HG03196 (cell line): ENCODE data around the gene ZNF91.
A peak's percentile ranks its signal among the peaks of the same experiment; 100 is the strongest.
"Not testable (repeated sequence)": the region's sequence is repeated elsewhere in the genome, so short reads cannot be mapped to it uniquely, and the experiment has no call there.

ENCODE experiments used
- ATAC-seq: cut with Tn5 transposase; IDR thresholded peaks from one replicate; pipeline ENCODE4 v1.9.1; 2021; ENCODE audit not compliant: unreplicated experiment

ZNF91 gene

DNA sequence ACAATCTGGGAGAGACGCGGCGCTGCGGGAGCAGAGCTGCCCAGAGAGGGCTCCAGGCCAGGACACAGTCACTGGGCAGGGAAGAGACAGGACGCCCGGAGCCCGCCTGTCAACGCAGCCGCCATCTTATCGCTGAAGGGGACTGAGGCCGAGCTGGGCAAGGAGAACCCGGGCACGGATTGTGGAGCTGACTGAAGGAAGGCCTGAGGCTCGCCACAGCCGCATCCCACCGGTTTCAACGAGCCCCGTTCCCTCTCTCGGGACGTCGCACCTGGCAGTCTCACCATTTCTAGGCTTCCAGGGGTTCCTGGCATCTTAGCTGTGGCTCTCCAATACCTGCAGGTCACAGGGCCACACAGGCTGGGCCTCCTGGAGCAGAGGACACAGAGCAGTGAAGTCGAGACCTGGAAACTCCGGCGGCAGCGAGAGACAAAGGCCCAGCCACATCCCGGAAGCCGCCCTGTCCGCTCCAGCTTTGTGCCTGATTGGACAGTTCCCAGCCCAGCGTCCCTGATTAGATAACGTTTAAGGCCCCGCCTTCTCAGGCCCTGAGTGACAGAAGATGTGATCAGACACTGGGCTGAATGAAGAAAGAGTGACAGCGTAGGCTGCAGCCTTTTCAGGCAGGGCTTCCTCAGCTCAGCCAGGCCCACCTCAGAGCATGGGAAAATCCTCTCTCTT lies at the start of gene ZNF91:
ZNF91 (minus strand) TSS at position 431 of the 681 bp plus-strand sequence; CDS start at position 314, 117 bp downstream.
- peak; percentile 98 for ATAC-seq

DNA sequence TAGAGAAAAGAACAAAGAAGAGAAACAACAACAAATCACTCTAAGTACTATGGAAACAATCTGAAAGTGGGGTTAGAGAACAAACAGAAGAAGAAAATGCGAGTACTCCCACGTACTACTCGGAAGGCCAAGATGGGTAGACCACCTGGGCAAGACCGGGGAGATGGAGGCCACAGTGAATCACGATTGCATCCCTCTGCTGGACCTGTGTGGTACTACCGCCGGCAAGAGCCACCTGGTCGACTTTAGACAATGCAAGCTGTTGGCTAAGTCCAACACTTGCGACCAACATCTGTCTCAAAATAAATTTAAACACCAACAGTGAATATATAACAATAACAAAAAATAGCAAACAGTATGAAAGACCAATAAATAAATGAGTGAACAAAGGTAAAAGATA lies 45.5 kb upstream of the ZNF91 start:
- ATAC-seq, result no peak

DNA sequence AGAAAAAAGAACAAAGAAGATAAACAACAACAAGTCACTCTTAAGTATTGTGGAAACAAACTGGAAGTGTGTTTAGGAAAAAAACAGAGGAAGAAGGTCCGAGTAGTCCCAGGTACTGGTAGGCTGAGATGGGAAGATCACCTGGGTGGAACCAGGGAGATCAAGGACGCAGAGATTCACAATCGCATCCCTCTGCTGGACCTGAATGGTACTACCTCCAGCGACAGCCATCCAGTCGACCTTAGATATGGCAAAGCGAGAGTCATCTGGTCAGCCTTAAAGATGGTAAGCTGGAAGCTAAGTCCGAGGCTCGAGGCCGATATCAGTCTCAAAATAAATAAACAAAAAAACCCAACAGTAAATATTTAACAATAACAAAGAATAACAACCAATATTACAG lies 44.9 kb upstream of the ZNF91 start:
- no peak for ATAC-seq

DNA sequence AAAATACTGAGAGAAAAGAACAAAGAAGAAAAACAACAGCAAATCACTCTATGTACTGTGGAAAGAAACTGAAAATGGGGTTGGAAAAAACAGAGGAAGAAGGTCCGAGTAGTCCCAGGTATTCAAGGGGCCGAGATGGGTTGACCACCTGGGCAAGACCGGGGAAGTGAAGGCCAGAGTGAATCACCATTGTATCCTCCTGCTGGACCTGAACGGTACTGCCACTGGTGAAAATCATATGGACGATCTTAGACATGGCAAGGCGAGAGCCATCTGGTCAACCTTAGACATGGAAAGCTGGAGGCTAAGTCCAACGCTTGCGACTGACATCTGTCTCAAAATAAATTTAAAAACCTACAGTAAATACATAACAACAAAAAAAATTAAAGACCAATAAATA lies 44.4 kb upstream of the ZNF91 start:
- ATAC-seq, result no peak

DNA sequence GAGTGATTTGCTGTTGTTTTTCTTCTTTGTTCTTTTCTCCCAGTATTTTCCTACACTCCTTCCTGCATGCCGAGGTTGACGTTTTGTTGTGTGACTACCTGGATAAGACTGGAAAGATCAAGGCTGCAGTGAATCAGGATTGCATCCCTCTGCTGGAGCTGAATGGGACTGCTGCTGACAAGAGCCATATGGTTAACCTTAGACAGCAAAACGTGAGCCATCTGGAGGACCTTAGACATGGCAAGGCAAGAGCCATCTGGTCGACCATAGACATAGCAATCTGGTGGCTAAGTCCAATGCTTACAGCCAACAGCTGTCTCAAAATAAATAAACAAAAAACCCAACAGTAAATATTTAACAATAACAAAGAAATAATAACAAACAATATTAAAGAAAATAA lies 42.6 kb upstream of the ZNF91 start:
- no peak for ATAC-seq

DNA sequence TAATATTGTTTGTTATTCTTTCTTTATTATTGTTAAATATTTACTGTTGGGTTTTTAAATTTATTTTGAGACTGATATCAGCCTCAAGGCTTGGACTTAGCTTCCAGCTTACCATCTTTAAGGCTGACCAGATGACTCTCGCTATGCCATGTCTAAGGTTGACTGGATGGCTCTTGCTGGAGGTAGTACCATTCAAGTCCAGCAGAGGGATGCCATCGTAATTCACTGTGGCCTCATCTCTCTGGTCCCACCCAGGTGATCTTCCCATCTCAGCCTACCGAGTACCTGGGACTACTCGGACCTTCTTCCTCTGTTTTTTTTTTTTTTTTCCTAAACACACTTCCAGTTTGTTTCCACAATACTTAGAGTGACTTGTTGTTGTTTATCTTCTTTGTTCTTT lies 41.7 kb upstream of the ZNF91 start:
- no peak for ATAC-seq

DNA sequence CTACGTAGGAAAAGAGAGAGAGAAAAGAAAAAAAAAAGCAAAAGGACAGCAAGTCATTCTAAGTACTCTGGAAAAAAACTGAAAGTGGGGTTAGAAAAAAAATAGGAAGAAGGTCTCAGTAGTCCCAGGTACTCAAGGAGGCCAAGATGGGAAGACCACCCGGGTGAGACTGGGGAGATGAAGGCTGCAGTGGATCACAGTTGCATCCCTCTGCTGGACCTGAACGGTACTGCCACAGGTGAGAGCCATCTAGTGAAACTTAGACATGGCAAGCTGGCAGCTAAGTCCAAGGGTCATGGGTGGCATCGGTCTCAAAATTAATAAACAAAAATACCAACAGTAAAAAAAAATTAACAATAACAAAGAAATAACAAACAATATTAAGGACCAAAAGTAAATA lies 41.0 kb upstream of the ZNF91 start:
- no peak for ATAC-seq

DNA sequence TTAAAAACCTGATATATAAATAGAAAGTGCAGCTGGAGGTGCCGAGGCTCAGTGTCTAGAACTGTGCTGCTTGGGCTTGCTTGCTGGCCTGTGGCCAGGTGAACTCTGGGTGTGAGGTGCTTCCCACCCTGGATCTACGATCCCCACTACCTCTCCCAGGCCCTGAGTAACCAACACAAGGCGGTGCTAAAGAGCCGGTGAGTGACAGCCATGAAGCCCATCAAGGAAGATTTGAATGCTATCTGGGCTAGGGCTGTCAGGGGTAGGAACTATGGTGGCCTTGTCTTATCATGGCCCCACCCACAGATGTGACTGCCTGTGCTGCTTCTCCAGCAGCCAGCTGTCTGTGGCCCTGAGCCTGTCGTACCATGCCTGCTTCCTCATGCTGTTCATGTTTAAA lies 25.6 kb upstream of the ZNF91 start:
- no peak for ATAC-seq

DNA sequence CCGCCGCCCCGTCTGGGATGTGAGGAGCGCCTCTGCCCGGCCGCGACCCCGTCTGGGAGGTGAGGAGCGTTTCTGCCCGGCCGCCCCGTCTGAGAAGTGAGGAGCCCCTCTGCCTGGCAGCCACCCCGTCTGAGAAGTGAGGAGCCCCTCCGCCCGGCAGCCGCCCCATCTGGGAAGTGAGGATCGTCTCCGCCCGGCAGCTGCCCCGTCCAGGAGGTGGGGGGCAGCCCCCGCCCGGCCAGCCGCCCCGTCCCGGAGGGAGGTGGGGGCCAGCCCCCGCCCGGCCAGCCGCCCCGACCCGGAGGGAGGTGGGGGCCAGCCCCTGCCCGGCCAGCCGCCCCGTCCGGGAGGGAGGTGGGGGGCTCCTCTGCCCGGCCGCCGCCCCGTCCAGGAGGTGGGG lies 24.0 kb upstream of the ZNF91 start:
- ATAC-seq, result not testable (repeated sequence)

DNA sequence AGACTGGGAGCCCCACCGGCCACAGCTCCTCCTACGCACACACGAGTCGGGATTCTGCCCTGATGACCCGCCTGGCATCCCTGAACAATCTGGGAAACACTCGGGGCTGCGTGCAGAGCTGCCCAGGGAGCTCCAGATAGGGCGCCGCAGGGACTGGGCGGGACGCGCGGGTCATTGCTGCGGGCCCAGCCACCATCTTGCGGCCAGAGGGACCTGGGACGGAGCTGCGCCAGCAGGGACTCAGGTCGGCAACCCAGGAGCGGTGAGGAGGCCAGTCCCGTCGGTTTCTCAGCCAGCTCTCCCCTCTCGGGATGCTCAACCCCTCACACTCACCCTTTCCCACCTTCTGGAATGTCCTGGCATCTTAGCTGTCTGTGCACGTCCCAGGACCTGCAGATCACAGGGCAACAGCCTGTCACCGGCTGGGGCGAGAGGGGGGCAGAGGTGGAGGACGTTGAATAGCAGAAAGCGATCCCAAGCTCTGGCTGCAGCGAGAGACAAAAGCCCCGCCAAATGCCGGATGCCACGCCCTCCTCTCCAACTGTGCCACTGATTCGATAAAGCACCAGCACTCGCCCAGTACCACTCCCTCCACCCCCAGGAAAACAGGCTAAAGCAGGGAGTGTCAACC lies 20.4 kb upstream of the ZNF91 start:
- ATAC-seq, result no peak

DNA sequence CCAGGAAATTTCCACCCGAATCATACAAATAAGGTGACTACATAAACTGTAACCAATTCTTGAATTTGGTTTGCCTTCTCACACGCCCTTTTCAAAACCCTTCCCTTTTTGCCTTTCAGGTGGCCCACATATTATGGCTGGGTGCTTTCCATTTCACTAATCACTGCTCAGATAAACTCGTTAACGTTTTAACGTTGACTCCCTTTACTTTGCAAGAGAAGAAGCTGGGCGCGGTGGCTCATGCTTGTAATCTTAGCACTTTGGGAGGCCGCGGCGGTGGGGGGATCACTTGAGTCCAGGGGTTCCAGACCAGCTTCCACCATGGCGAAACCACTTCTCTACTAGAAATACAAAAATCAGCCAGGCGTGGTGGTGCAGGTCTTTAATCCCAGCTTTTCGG lies 19.8 kb upstream of the ZNF91 start:
- no peak for ATAC-seq

DNA sequence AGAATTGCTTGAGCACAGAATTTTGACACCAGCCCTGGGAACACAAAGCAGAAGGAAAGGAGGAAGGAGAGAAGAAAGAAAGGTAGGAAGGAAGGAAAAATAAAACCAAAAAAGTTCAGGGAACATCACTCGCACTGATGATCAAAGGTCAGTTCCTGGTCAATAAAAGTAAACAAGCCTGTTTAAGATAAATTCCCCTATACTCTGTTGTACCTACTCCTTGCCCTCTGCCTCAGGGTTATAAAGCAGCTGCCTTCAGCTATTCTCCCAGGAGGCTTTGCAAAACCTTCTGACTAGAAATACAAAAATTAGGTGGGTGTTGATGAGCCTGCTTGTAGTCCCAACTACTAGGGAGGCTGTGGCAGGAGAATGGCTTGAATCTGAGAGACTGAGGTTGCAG lies 14.9 kb upstream of the ZNF91 start:
- ATAC-seq, result no peak

DNA sequence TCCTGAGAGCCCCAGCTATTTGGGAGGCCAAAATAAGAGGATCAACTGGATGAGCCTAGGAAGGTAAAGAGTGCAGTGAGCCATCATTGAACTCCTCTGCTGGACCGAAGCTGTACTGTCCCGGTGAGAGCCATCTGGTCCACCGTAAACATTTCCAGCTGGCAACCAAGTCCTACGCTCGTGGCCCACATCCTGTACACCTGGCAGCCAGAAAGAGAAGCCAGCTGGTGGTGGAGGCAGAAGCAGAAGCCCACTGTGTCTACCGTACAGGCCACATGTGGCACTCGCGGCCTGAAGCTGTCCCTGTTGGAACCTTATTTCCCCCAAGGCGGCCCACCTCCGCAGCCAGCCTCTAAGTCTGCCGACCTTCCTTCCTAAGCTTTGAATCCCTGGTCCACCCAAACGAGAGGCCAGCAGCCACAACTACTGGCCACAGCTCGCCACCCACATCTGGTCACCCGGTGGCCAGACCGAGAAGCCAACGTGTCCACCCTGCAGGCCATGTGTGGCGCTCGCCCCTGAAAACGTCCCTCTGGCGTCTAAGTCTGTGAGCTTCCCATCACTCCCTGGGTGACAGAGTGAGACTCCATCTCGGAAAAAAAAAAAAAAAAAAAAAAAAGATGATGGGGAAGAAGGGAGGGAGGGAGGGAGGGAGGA lies 14.2 kb upstream of the ZNF91 start:
- no peak for ATAC-seq

DNA sequence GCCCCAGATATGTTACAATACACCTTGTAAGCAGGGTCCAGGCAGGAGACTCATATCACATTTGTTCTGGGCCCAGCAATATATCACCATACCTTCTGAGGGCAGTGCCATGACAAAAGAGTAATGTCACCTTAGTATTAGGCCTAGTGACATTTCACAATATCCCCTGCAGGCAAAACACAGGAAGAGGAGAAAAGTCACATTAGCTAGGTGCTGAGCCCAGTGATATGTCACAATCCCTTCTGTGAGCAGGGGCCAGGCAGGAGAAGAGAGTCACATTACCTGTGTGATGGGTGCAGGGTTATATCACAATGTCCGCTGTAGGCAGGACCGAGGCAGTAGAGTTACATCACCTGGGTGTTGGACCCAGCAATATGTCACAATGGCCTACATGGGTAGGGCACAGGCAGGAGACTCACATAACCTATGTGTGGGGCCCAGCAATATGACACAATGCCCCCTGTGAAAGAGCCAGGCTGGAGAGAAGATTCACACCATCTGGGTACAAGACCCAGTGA lies 12.4 kb upstream of the ZNF91 start:
- no peak for ATAC-seq

DNA sequence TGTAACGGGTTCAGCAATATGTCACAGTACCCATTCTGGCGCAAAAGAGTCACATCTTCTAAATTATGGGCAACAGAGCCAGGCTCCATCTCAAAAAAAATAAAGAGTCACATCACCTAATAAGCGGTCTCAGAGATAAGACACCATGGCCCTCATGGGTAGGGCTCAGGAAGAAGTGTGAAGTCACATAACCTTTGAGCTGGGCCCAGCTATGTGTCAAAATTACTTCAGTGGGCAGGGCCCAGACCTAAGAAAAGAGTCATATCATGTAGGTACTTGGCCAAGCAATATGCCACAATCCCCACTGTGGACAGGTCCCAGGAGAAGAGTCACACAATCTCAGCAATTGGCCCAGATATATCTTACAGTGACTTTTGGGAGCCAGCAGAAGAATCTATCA lies 11.4 kb upstream of the ZNF91 start:
- no peak for ATAC-seq

DNA sequence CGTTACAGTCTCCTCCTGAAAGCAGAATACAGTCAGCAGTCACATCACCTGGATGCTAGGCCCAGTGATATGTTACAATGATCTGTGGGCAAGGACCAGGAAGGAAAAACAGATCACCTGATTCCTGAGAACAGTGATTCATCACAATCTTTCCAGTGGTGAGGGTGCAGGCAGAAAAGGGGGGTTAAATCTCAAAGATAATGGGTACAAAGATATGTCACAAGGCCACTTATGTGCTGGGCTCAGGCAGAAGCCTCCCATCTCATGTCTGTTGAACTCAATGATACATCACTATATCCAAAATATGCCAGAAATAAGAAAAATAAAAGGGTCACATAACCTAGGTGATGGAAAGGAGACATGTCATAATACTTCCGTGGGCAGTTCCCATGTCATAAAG lies 10.8 kb upstream of the ZNF91 start:
- ATAC-seq, result no peak

DNA sequence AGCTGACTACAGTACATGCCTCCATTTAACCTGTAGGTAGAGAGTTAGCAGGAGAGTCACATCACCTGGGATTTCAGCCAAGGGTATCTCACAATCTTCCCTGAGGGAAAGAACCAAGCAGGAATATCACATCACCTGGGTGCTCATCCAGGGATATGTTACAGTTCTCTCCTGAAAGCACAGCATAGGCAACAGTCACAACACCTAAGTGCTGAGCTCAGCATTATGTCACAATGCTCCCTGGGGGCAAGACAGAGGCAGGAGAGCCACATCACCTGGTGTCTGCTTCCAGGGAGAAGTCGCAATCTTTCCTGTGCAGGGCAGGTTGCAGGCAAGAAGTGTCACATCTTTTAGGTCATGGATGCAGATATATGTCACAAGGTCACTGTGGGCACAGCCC lies 9.4 kb upstream of the ZNF91 start:
- no peak for ATAC-seq

DNA sequence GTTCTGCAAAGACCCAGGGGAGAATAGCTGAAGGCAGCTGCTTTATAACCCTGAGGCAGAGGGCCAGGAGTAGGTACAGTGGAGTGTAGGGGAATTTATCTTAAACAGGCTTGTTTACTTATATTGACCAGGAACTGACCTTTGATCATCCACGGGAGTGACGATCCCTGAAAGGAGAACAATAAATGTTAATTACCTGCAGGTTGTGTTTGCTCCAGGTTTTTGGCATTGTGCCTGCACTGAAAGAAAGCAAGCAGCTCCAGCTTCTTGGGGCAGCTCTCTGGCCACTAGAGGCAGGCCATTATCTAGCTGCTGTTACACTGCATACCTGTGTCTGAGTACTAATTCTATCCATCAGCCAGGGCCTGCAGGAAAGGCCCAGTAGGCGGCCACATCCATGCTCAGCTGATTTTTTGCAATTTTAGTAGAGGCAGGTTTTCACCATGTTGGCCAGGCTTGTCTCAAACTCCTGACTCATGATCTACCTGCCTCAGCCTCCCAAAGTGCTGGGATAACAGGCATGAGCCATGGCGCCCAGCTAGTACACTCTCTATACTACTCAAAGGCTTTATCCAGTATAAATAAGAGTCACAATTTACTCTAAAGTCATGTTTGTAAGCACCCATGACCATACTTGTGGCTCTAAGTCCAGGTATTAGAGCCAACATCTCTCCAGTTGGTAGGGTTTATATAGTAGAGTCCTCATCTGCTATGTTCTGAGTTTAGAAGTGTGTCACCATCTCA lies 8.5 kb upstream of the ZNF91 start:
- ATAC-seq, result no peak

DNA sequence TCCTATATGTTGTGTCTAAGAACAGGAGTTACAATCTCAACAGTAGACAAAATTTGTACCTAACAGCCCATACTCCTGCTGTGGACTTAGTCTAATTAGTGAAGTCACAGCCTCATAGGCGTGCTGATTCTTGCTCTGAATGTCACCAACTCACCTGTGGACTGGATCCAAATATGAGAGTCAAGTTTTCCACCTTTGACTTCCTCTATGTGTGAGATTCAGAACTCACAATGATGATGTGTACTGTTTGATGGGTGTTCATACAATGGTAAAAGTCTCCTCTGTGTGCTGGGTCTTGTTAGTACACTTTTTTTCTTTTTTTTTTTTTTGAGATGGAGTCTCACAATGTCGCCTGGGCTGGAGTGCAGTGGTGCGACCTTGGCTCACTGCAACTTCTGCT lies 7.8 kb upstream of the ZNF91 start:
- no peak for ATAC-seq

DNA sequence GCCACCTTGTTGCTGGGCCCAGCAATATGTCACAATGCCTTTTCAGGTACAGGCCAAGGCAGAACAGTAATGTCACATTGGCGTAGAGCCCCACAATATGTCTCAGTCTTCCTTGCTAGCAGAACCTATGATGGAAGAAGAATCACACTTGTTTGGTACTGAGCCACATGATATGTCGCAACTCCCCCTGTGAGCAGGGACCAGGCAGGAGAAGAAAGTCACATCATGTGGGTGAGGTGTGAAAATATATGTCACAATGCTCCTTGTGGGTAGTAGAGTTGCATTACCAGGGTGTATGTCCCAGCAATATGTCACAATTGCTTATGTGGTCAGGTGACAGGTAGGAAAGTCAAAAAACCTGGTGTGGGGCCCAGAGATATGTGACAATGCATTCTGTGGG lies 7.1 kb upstream of the ZNF91 start:
- no peak for ATAC-seq

DNA sequence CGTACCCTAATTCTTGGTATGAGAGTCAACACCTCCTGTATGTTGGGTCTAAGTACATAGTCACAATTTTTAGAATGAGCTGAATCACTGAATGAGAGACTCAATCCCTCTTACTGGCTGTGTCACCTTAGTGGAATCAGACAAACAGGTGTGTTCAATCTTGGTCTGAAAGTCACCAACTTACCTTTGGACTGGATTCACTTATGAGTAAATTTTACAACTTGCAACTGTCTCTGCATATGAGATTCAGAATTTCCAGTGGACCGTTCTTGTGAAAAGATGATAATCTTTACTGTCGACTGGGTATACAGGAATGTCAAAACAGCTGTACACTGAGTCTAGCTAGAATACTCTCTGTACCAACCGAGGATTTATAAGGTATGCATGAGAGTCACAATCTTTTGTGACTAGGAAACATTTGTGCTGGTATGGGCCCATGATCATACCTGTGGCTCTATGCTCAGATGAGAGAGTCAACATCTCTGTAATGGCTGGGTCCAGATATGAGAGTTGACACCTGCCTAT lies 5.9 kb upstream of the ZNF91 start:
- no peak for ATAC-seq
